ENCODE measurements around the gene INAFM2. TPM values are rescaled to one million over a fixed set of nuclear protein-coding genes. Genes with fewer than 3 reads are reported as not detected.

The INAFM2 gene
- total and polyA plus RNA-seq, 2 experiments from 2014 or later: 186 to 217 TPM

DNA sequence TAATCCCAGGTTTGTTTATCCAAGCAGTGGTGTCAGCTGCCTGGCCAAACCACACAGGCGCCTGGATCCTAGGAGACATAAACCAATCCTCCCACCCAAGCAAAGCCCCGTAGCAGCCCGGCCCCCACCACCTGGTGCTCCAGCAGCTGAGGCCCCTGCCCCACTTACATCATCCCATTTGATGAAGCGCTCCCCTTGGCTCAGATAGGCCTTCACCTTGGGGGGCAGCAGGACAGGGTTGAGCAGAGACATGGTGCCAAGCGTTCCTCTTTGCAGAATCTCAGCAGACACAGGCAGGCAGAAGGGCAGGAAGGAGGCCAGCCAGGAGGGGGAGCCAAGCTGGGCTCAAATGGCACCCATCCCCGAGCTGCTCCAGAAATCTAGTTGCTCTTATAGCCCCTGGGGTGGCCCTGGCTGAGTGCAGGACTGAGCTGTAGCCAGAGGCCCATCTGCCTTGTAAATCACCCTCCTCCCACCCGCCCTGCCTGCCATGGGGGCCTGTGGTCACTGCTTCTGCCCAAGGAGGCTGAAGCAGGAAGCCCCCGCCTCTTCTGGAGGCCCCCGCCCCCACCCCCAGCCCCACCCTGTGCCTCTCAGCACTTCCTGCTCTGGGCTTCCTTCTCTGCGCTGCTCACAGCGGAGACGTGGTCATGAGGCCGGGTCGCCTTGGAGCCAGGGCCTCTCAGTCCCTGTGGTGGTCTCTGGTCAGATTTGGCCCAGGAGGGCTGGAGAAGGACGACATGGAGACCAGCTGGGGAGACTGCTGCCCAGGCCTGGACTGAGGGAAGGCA is 15.9 kb upstream of the INAFM2 start, which contains the start of gene PLCB2:
Gene PLCB2, minus strand, starts transcription at position 515 of the 791 bp plus-strand sequence. Its CDS starts 263 bp downstream, at position 252.
- no peak within 1 kb of the TSS for H3K4me3 ChIP-seq
- no peak for DNase-seq (ENCODE audit: low read depth in 1 of 2, low spot score in 1 of 2)

DNA sequence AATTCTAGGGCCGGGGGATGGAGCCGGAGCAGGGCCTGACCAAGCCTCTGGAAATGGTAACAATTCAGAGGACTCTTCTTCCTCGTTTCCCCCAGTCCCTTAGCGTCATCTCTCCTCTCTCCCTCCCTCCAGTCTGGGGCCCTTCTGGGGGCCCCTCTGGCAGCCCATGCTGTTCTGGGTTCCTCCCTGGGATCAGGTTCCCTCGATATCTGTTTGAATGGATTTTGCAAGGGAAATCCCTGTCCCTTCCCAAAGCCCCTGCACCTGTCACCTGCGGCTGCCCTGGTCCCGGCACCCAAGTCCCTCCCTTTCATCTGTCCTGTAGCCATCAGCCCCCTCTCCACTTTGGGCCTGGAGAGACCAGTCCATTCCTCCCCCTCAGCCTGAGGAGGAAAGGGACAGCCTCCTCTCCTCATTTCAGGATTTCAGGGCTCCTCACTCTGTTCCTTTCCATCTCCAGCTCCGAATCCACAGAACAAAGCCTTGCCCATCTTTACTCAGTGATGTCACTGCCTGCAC is 14.1 kb upstream of the INAFM2 start:
- TF ChIP-seq, protein P1, sequence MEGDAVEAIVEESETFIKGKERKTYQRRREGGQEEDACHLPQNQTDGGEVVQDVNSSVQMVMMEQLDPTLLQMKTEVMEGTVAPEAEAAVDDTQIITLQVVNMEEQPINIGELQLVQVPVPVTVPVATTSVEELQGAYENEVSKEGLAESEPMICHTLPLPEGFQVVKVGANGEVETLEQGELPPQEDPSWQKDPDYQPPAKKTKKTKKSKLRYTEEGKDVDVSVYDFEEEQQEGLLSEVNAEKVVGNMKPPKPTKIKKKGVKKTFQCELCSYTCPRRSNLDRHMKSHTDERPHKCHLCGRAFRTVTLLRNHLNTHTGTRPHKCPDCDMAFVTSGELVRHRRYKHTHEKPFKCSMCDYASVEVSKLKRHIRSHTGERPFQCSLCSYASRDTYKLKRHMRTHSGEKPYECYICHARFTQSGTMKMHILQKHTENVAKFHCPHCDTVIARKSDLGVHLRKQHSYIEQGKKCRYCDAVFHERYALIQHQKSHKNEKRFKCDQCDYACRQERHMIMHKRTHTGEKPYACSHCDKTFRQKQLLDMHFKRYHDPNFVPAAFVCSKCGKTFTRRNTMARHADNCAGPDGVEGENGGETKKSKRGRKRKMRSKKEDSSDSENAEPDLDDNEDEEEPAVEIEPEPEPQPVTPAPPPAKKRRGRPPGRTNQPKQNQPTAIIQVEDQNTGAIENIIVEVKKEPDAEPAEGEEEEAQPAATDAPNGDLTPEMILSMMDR (IDR thresholded peaks at IDR 0.05; ENCODE audit: low read depth, low read length): no peak
- no peaks in the 10 kb centered on the region for H3K9me3 ChIP-seq (ENCODE audit: low read depth)
- no peak overlapping the region for H3K4me3 ChIP-seq
- peaks cover 44% of the 10 kb centered on the region for H3K4me1 ChIP-seq (ENCODE audit: low read depth)
- H3K27ac ChIP-seq: peak overlapping the region; percentile 72
- H3K36me3 ChIP-seq: no peaks in the 10 kb centered on the region
- no peak for DNase-seq (ENCODE audit: low read depth in 1 of 2, low spot score in 1 of 2)
- peaks cover 6% of the 10 kb centered on the region for H3K27me3 ChIP-seq

More for the DNA sequence above, 15.9 kb upstream of the INAFM2 start, which contains the start of gene PLCB2:
- peak within 1 kb of the TSS; percentile 72 for H3K27ac ChIP-seq
- H3K36me3 ChIP-seq: no peaks in the 10 kb centered on the region
- TF ChIP-seq, protein P1 (IDR thresholded peaks at IDR 0.05; ENCODE audit: low read depth, low read length): peak; percentile 25
- H3K9me3 ChIP-seq (ENCODE audit: low read depth): no peaks in the 10 kb centered on the region
- H3K4me1 ChIP-seq (ENCODE audit: low read depth): peaks cover 36% of the 10 kb centered on the region
- peaks cover 6% of the 10 kb centered on the region for H3K27me3 ChIP-seq

DNA sequence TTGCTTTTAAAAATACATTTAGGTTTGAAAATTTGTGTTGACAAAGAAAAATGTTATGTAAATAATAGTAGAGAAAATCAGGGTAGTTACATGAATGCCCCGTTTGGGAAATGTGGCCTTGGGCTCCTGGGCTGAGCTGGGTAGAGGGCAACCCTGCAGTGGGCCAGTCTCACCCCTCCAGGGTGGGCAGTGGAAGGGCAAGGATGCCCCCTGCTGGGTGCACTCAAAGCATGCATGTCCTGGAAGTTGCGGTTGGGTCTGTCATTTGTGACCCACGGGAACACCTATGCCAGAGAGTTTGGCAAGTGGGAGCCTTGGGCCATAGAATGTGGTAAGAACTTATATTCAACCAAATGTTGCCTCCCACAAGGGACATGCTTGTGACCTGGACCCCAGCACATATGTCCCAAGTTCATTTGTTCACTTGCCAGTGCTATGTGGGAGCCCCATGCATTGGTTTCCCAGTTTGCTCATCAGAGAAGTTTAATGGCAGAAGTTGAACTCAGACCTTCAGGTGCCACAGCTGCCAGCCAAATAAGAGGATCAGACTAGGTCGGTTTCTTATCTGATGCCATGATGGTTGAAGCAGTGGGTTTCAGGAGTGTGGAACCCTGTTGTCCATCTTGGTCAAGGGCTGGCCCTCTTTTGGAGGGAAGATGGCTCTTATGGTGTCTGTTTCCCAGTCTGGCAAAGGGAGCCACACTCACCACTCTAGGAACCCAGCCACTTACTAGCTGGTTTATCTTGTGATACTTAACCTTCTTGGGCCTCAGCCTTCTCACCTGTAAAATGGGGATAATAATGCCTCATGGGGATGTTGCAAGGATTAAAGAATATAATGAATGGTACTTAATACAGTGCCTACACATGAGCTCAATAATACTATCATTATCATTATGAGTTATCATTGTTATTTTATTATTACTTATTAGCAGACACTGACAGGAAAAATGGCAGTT is 13.2 kb upstream of the INAFM2 start:
- no peak overlapping the region for H3K4me3 ChIP-seq
- H3K27ac ChIP-seq: peak overlapping the region; percentile 72
- peaks cover 46% of the 10 kb centered on the region for H3K4me1 ChIP-seq (ENCODE audit: low read depth)
- TF ChIP-seq, protein P1 (IDR thresholded peaks at IDR 0.05; ENCODE audit: low read depth, low read length): peak; percentile 80
- H3K27me3 ChIP-seq: peaks cover 6% of the 10 kb centered on the region
- H3K36me3 ChIP-seq: no peaks in the 10 kb centered on the region
- H3K9me3 ChIP-seq (ENCODE audit: low read depth): no peaks in the 10 kb centered on the region
- peak; percentile 59 to 82 for DNase-seq (ENCODE audit: low read depth in 1 of 2, low spot score in 1 of 2)

DNA sequence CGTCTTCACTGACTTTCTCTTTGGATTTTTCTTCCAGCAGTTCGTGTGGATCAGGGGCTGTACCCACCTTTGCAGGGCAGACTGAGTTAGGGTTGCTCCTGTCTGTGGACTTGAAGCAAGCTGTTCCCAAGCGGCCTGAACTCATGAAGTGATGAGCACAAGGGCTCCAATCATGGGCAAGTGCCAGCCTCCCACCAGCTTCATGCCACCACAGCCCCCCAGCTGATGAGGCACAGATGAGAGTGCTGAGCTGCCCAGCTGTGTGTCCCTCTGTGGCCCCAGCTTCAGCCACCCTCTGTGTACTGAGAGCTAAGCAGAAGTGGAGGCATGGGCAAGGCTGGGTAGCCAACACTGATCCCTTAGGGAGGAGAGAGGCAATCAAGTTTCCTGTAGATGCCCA is 12.5 kb upstream of the INAFM2 start:
- TF ChIP-seq, protein P1 (IDR thresholded peaks at IDR 0.05; ENCODE audit: low read depth, low read length): no peak
- H3K27me3 ChIP-seq: peaks cover 6% of the 10 kb centered on the region
- DNase-seq (ENCODE audit: low read depth in 1 of 2, low spot score in 1 of 2): no peak
- no peaks in the 10 kb centered on the region for H3K36me3 ChIP-seq
- no peak overlapping the region for H3K4me3 ChIP-seq
- no peaks in the 10 kb centered on the region for H3K9me3 ChIP-seq (ENCODE audit: low read depth)
- peaks cover 46% of the 10 kb centered on the region for H3K4me1 ChIP-seq (ENCODE audit: low read depth)
- no peak overlapping the region for H3K27ac ChIP-seq

Data from cardiac muscle cell (in vitro differentiated cells and primary cell).